ENCODE results near the gene SH3TC2.

The SH3TC2 gene

GRCh38 chr5:149056616-149057165, 6.2 kb downstream of the SH3TC2 start:
- DNase-seq = no peak

- DNase-seq = no peak
These were observed 8.4 kb downstream of the SH3TC2 start for GRCh38 chr5:149054416-149054815.

GRCh38 chr5:149053072-149053695, 9.7 kb downstream of the SH3TC2 start:
- no peak for DNase-seq

- no peak for DNase-seq
These were observed 13.5 kb downstream of the SH3TC2 start for GRCh38 chr5:149049371-149049781.

GRCh38 chr5:149048811-149049210, 14.1 kb downstream of the SH3TC2 start:
- no peak for DNase-seq

GRCh38 chr5:149047462-149047861, 15.4 kb downstream of the SH3TC2 start:
- no peak for DNase-seq

GRCh38 chr5:149046196-149046829, 16.5 kb downstream of the SH3TC2 start:
- no peak for DNase-seq

- no peak for DNase-seq
These were observed 17.8 kb downstream of the SH3TC2 start for GRCh38 chr5:149045089-149045460.

GRCh38 chr5:149044453-149045088, 18.3 kb downstream of the SH3TC2 start:
- DNase-seq = no peak

GRCh38 chr5:149043641-149044040, 19.2 kb downstream of the SH3TC2 start:
- DNase-seq = no peak

GRCh38 chr5:149042865-149043264, 20.0 kb downstream of the SH3TC2 start:
- DNase-seq = no peak

- no peak for DNase-seq
These were observed 21.6 kb downstream of the SH3TC2 start for GRCh38 chr5:149041242-149041641.

- no peak for DNase-seq
These were observed 22.4 kb downstream of the SH3TC2 start for GRCh38 chr5:149040421-149040820.

- no peak for DNase-seq
These were observed 23.4 kb downstream of the SH3TC2 start for GRCh38 chr5:149039506-149039905.

GRCh38 chr5:149038336-149039080, 24.4 kb downstream of the SH3TC2 start:
- DNase-seq = no peak

GRCh38 chr5:149037817-149038216, 25.0 kb downstream of the SH3TC2 start:
- no peak for DNase-seq

GRCh38 chr5:149036970-149037369, 25.9 kb downstream of the SH3TC2 start:
- no peak for DNase-seq

- no peak for DNase-seq
These were observed 26.7 kb downstream of the SH3TC2 start for GRCh38 chr5:149036168-149036567.

GRCh38 chr5:149035372-149035790, 27.5 kb downstream of the SH3TC2 start:
- peak; percentile 86 for DNase-seq

GRCh38 chr5:149030838-149031397, 31.9 kb downstream of the SH3TC2 start:
- no peak for DNase-seq

GRCh38 chr5:149030392-149030791, 32.5 kb downstream of the SH3TC2 start:
- no peak for DNase-seq

GRCh38 chr5:149028984-149029383, 33.9 kb downstream of the SH3TC2 start:
- no peak for DNase-seq

GRCh38 chr5:149028161-149028560, 34.7 kb downstream of the SH3TC2 start:
- DNase-seq = no peak
